Activated CD4-positive, alpha-beta memory T cell treated with anti-CD3 and anti-CD28 coated beads, Interleukin-2, amount 10 ng/mL, durations not matched to agents 7 days and 5 days (primary cell): ENCODE data around the gene TRIM21. TPM values are rescaled to one million over a fixed set of nuclear protein-coding genes. Genes with fewer than 3 reads are reported as not detected.
"Not testable (repeated sequence)": the region's sequence is repeated elsewhere in the genome, so short reads cannot be mapped to it uniquely, and the experiment has no call there.

Source experiments
- CTCF ChIA-PET: fragments of 350-600 bp; sonication (Branson Sonifier 250); formaldehyde crosslinking; loops from one replicate; lab custom pipeline; 2021; ENCODE audit warnings: antibody characterized with exemption, inconsistent platforms; lab: Charles Lee
- POLR2A ChIA-PET: fragments of 350-600 bp; sonication (Branson Sonifier 250); formaldehyde crosslinking; loops from one replicate; lab custom pipeline; 2021; ENCODE audit warnings: antibody characterized with exemption; lab: Charles Lee
- DNase-seq: peaks from one replicate; pipeline ENCODE4 v3.0.0-alpha.2; 2020
- H3K27ac Mint-ChIP-seq: one replicate; pipeline ENCODE4 v1.8.0; 2021; ENCODE audit warnings: mild to moderate bottlenecking, mixed read lengths
- H3K27me3 Mint-ChIP-seq: one replicate; pipeline ENCODE4 v1.8.0; 2021; ENCODE audit warnings: mixed read lengths
- H3K36me3 Mint-ChIP-seq: one replicate; pipeline ENCODE4 v1.8.0; 2021; ENCODE audit warnings: low read depth, mixed read lengths
- H3K4me1 Mint-ChIP-seq: one replicate; pipeline ENCODE4 v1.8.0; 2021; ENCODE audit warnings: mixed read lengths
- H3K4me3 Mint-ChIP-seq: one replicate; pipeline ENCODE4 v1.8.0; 2021; ENCODE audit warnings: mild to moderate bottlenecking, mixed read lengths
- H3K9me3 Mint-ChIP-seq: one replicate; pipeline ENCODE4 v1.8.0; 2021; ENCODE audit warnings: mixed read lengths
- total RNA-seq, 2 experiments: library from RNA; stranded (reverse); gene quantifications; one replicate each; pipeline ENCODE4 v1.2.3, GENCODE V29; 2021

The TRIM21 gene
- total RNA-seq = 10 to 100 TPM; 75.9 to 80.0 TPM

- Mint-ChIP-seq H3K4me1 (peaks cover 43% of the 10 kb centered on the region), H3K27me3 (peaks cover 8% of the 10 kb centered on the region), H3K36me3 (peaks cover 50% of the 10 kb centered on the region), H3K4me3 (peak within 1 kb of the TSS; percentile 89), H3K9me3 (peaks cover 6% of the 10 kb centered on the region), H3K27ac (peak within 1 kb of the TSS; percentile 84)
- CTCF ChIA-PET = interaction anchor here (0.6 to 2.5 kb wide), 5 partner anchors 99 to 543 kb away, joined by 3 to 16 read pairs (median 3); partner anchors contain the start of gene TRIM68
- peak; percentile 93 for DNase-seq
- POLR2A ChIA-PET = interaction anchor here (0.7 to 1.5 kb wide), 5 partner anchors 15 to 215 kb away, joined by 3 to 8 read pairs (median 5); partner anchors contain the start of gene TRIM68
Measured at GRCh38 chr11:4393209-4393857, at the start of gene TRIM21. Gene TRIM21 (minus strand): TSS chr11:4393702. CDS start chr11:4390409, 3,293 bp downstream.

- DNase-seq = no peak
- H3K36me3 Mint-ChIP-seq = no peaks in the 10 kb centered on the region
- H3K9me3 Mint-ChIP-seq = no peaks in the 10 kb centered on the region
- no peaks in the 10 kb centered on the region for H3K4me1 Mint-ChIP-seq
- POLR2A ChIA-PET = no interaction called here
- H3K27me3 Mint-ChIP-seq = peaks cover 10% of the 10 kb centered on the region
- H3K27ac Mint-ChIP-seq = no peak overlapping the region
- CTCF ChIA-PET = no interaction called here
- H3K4me3 Mint-ChIP-seq = no peak overlapping the region
Measured at GRCh38 chr11:4441515-4441914, 48.0 kb upstream of the TRIM21 start.

- CTCF ChIA-PET = no interaction called here
- no peak overlapping the region for H3K27ac Mint-ChIP-seq
Measured at GRCh38 chr11:4436411-4436810, 42.9 kb upstream of the TRIM21 start.

GRCh38 chr11:4433856-4434255, 40.4 kb upstream of the TRIM21 start:
- Mint-ChIP-seq H3K36me3 (no peaks in the 10 kb centered on the region), H3K27ac (no peak overlapping the region), H3K4me3 (no peak overlapping the region), H3K9me3 (no peaks in the 10 kb centered on the region), H3K27me3 (peaks cover 17% of the 10 kb centered on the region), H3K4me1 (no peaks in the 10 kb centered on the region)
- DNase-seq = no peak
- ChIA-PET CTCF (no interaction called here), POLR2A (no interaction called here)

More at GRCh38 chr11:4436411-4436810, 42.9 kb upstream of the TRIM21 start:
- DNase-seq = no peak
- no peaks in the 10 kb centered on the region for H3K9me3 Mint-ChIP-seq
- no peak overlapping the region for H3K4me3 Mint-ChIP-seq
- no peaks in the 10 kb centered on the region for H3K36me3 Mint-ChIP-seq
- peaks cover 20% of the 10 kb centered on the region for H3K27me3 Mint-ChIP-seq
- H3K4me1 Mint-ChIP-seq = no peaks in the 10 kb centered on the region
- POLR2A ChIA-PET = no interaction called here

- H3K27me3 Mint-ChIP-seq = peaks cover 7% of the 10 kb centered on the region
- ChIA-PET POLR2A (no interaction called here), CTCF (no interaction called here)
- H3K9me3 Mint-ChIP-seq = no peaks in the 10 kb centered on the region
- H3K36me3 Mint-ChIP-seq = no peaks in the 10 kb centered on the region
- no peak for DNase-seq
- no peaks in the 10 kb centered on the region for H3K4me1 Mint-ChIP-seq
- no peak overlapping the region for H3K27ac Mint-ChIP-seq
- H3K4me3 Mint-ChIP-seq = no peak overlapping the region
Measured at GRCh38 chr11:4430051-4430450, 36.5 kb upstream of the TRIM21 start.

GRCh38 chr11:4418403-4418802, 24.9 kb upstream of the TRIM21 start:
- CTCF ChIA-PET = no interaction called here
- Mint-ChIP-seq H3K4me1 (no peaks in the 10 kb centered on the region), H3K27ac (no peak overlapping the region), H3K36me3 (no peaks in the 10 kb centered on the region), H3K9me3 (no peaks in the 10 kb centered on the region), H3K27me3 (peaks cover 6% of the 10 kb centered on the region), H3K4me3 (no peak overlapping the region)
- no peak for DNase-seq
- POLR2A ChIA-PET = no interaction called here

GRCh38 chr11:4416816-4417215, 23.3 kb upstream of the TRIM21 start:
- Mint-ChIP-seq H3K27ac (no peak overlapping the region), H3K4me1 (no peaks in the 10 kb centered on the region), H3K4me3 (no peak overlapping the region), H3K9me3 (no peaks in the 10 kb centered on the region), H3K36me3 (no peaks in the 10 kb centered on the region), H3K27me3 (peaks cover 6% of the 10 kb centered on the region)
- ChIA-PET POLR2A (no interaction called here), CTCF (interaction anchor here (1.5 kb wide), 1 partner anchor 229 kb away, joined by 5 read pairs; no protein-coding TSS in a partner anchor)
- no peak for DNase-seq

GRCh38 chr11:4416306-4416705, 22.8 kb upstream of the TRIM21 start:
- ChIA-PET POLR2A (no interaction called here), CTCF (interaction anchor here (1.5 kb wide), 1 partner anchor 229 kb away, joined by 5 read pairs; no protein-coding TSS in a partner anchor)
- Mint-ChIP-seq H3K27me3 (peaks cover 6% of the 10 kb centered on the region), H3K27ac (no peak overlapping the region), H3K4me3 (no peak overlapping the region), H3K4me1 (no peaks in the 10 kb centered on the region), H3K9me3 (no peaks in the 10 kb centered on the region), H3K36me3 (no peaks in the 10 kb centered on the region)
- no peak for DNase-seq

- H3K9me3 Mint-ChIP-seq, POLR2A ChIA-PET, CTCF ChIA-PET, H3K4me3 Mint-ChIP-seq, H3K36me3 Mint-ChIP-seq, H3K4me1 Mint-ChIP-seq, DNase-seq, H3K27ac Mint-ChIP-seq: not testable (repeated sequence)
- peaks cover 40% of the 10 kb centered on the region for H3K27me3 Mint-ChIP-seq
Measured at GRCh38 chr11:4406206-4406605, 12.7 kb upstream of the TRIM21 start.

- no peak for DNase-seq
- CTCF ChIA-PET = interaction anchor here (1.5 to 2.5 kb wide), 2 partner anchors 99 to 207 kb away, joined by 6 to 16 read pairs; no protein-coding TSS in a partner anchor
- Mint-ChIP-seq H3K4me1 (peaks cover 43% of the 10 kb centered on the region), H3K27ac (peak overlapping the region; percentile 84), H3K36me3 (peaks cover 47% of the 10 kb centered on the region), H3K4me3 (peak overlapping the region; percentile 89), H3K9me3 (peaks cover 8% of the 10 kb centered on the region), H3K27me3 (peaks cover 11% of the 10 kb centered on the region)
- POLR2A ChIA-PET = interaction anchor here (0.7 to 1.5 kb wide), 5 partner anchors 15 to 214 kb away, joined by 3 to 8 read pairs (median 5); partner anchors contain the start of gene TRIM68
Measured at GRCh38 chr11:4393858-4394223, 339 bp upstream of the TRIM21 start.

GRCh38 chr11:4388221-4388620, 5.3 kb downstream of the TRIM21 start:
- Mint-ChIP-seq H3K4me1 (peaks cover 30% of the 10 kb centered on the region), H3K9me3 (no peaks in the 10 kb centered on the region), H3K27ac (no peak overlapping the region), H3K36me3 (peaks cover 93% of the 10 kb centered on the region), H3K27me3 (no peaks in the 10 kb centered on the region), H3K4me3 (no peak overlapping the region)
- DNase-seq = no peak
- ChIA-PET POLR2A (interaction anchor here (0.7 kb wide), 1 partner anchor 60 kb away, joined by 3 read pairs; no protein-coding TSS in a partner anchor), CTCF (no interaction called here)

GRCh38 chr11:4385978-4386740, 7.3 kb downstream of the TRIM21 start:
- Mint-ChIP-seq H3K36me3 (peaks cover 83% of the 10 kb centered on the region), H3K9me3 (no peaks in the 10 kb centered on the region), H3K27ac (no peak overlapping the region), H3K27me3 (no peaks in the 10 kb centered on the region), H3K4me3 (no peak overlapping the region), H3K4me1 (peaks cover 15% of the 10 kb centered on the region)
- CTCF ChIA-PET = no interaction called here
- DNase-seq = no peak
- POLR2A ChIA-PET = no interaction called here

- Mint-ChIP-seq H3K36me3 (peaks cover 44% of the 10 kb centered on the region), H3K27me3 (no peaks in the 10 kb centered on the region), H3K4me1 (no peaks in the 10 kb centered on the region), H3K9me3 (no peaks in the 10 kb centered on the region), H3K4me3 (no peak overlapping the region), H3K27ac (no peak overlapping the region)
- POLR2A ChIA-PET = no interaction called here
- CTCF ChIA-PET = no interaction called here
- no peak for DNase-seq
Measured at GRCh38 chr11:4381901-4382300, 11.6 kb downstream of the TRIM21 start.
